HUDEP-2 (cell line): ENCODE measurements around the gene CCL21.
"Not testable (repeated sequence)": the region's sequence is repeated elsewhere in the genome, so short reads cannot be mapped to it uniquely, and the experiment has no call there.

ENCODE experiments used
- DNase-seq, 76 experiments: peaks; one replicate each; lab custom pipeline; 2025; ENCODE audit not compliant: unreplicated experiment in 76 of 76; lab: John Stamatoyannopoulos, UW

Gene CCL21, protein sequence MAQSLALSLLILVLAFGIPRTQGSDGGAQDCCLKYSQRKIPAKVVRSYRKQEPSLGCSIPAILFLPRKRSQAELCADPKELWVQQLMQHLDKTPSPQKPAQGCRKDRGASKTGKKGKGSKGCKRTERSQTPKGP

DNA sequence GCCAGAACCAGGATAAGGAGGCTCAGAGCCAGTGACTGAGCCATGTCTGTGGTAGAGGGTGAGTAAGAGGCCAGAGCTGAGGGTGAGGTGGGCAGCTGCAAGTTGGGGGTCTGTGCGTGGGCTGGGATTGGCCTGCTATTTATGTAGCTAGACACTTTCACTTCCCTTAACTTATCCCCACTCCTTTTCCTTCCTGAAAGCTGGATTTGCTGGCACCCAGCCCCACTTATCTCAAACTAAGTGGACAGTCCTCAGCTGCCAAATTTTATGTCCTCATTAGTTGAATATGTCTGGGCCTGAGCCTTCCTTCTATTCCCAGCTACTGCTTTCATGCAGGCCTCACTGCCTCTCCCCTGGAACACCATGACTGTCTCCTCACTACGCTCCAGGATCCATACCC lies at the start of gene CCL21:
TSS of gene CCL21 (minus strand) at position 114 of the 400 bp plus-strand sequence. CDS start at position 44, 70 bp downstream.
- no peak for DNase-seq

DNA sequence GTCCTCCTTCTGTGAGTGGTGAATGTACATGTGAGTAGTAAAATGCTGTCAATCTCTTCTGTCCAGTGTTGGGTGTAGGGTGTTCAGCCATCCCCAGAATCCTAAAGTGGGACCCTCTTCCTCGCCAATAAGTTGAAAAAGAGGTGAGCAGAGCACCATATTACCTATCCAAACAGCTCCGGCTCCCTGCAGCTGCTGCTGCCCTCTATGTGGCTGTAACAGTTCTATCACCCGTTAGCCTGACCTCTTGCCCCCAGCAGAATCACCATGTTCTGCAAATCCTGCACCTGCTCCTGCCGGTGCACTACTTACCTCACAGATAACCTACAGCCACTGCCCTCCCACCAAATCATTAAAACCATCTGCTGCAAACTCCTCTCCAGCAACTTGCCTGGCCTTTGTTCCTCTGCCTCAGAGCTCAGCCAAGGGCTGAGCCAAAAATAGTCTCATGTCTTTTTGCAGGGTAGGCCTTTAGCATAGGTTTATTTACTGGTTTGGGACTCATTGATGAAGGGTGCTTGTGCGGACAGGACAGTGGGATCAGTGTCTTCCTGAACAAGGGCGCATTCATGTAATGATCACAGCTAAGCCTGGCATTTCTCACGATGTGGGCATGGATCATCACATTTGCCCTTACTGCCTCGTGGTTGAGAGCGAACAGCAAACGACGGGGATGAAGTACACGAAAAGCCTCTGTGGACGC lies 49.6 kb upstream of the CCL21 start:
- DNase-seq: no peak

DNA sequence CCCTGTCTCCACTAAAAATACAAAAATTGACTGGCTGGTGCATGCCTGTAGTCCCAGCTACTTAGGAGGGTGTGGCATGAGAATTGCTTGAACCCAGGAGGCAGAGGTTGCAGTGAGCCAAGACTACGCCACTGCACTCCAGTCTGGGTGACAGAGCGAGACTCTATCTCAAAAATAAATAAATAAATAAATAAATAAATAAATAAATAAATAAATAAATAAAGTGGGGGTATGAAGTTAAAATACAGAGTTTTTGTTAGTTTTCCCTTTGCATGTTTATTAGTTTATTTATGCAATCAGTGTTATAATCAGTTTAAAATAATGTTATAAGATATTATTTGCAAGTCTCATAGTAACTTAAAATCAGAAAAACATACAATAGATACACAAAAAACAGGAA lies 40.4 kb upstream of the CCL21 start:
- DNase-seq: not testable (repeated sequence)

DNA sequence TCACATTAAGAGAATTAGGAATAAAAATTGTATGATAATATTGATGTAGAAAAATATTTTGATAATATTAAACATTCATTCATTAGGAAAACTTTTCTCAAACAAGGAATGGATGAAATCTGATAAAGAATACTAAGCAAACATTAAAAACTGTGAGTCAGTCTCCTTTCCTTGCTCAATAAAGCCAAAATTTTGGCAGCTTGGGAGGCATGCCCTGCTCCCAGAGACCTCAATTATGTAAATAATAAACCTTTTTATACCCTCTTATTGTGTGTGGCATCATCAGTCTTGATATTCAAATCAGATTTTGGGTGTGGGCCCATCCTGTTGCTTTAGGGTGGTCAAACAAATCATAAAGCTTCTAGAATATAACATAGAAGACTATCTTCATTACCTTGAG lies 36.6 kb upstream of the CCL21 start:
- no peak for DNase-seq

DNA sequence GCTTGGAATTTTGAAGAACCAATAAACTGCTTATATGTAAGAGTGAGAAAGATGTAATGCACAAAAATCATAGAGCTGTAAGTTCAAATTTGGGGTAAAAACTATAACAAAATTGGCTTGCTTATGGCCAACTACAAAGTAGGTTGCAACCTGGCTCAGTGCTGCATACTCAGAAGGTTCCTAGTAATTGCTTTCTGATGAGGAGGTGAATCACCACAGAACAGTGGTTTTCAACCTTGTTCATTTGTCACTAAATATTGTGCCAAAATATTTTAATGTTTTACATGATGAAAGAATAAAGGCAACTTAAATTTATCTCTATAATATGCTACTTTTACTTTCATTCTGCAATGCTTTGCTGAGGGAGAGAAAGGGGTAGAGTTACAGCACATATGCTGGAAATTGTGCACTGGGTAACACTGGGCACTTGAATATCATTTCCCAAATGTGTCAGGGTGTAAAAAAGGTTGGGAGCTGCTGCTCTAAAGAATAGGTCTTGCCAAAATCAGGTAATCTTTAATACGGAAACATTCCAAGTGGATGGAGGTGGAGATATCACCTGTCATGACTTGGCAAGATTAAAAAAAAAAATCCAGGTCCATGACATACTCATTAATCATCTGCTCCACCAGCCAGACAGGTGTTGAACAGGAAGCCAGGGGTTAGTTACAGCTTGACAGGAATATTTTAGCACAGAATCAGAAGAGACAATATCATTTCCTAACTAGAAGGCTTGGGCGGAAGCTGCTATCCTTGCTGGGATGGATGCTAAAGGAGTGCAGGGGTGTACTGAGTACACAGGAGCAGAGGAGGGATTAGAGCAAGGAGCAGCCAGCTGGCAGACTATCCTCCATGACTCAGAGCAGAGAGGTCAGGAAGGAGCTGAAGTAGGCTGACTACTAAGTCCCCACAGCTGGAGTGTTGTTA lies 34.6 kb upstream of the CCL21 start:
- DNase-seq: no peak

GRCh38 chr9:34742710-34743109 lies 32.8 kb upstream of the CCL21 start:
- no peak for DNase-seq

DNA sequence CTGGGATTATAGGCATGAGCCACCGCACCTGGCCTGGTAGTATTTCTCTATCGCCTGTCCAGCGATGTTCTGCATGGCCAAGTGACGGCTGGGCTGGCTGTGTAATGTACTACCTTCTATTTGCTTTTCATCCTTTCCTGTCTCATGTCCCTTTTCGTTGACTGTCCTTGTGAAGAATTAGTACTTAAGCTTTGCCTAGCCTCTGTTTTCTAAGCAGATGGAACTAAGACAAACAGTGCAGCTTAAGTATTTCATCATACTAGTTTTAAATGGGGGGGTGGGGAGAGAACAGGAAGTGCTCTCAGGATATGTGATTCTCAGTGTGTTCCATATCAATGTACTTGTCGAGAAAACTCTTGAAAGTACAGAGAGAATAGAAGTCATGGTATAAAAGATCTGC lies 31.7 kb upstream of the CCL21 start:
- DNase-seq: no peak

DNA sequence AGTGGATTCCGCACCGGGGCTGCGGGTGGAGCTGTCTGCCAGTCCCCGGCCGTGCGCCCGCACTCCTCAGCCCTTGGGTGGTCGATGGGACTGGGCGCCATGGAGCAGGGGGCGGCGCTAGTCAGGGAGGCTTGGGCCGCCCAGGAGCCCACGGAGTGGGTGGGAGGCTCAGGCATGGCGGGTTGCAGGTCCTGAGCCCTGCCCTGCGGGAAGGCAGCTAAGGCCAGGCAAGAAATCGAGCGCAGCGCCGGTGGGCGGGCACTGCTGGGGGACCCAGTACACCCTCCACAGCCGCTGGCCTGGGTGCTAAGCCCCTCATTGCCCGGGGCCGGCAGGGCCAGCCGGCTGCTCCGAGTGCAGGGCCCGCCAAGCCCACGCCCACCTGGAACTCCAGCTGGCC lies 30.2 kb upstream of the CCL21 start:
- DNase-seq: not testable (repeated sequence)

DNA sequence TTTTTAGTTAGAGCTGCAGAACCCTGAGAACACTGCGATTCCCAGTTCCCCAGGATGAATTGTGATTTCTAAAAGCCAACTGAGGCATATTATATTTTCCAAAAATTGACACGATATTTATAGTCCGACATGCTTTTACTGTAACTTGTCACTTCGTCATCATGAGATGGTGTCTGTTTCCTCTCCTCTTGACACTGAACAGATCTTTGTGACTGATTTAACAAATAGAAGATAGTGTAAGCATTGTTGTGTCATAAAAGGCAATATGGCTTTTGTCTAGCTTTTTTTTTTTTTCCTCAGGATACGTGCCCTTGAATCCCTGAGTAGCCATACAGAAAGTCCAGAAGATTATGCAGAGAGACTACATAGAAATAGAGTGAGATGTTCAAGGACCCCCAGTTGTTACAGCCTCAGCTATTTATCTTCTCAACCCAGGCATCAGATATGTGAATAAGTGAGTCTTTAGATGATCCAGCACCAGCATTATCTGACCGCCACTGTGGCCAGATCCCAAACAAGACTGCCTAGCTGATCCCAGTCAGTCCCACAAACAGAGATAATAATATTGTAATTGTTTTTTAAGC lies 27.8 kb upstream of the CCL21 start:
- DNase-seq: no peak

DNA sequence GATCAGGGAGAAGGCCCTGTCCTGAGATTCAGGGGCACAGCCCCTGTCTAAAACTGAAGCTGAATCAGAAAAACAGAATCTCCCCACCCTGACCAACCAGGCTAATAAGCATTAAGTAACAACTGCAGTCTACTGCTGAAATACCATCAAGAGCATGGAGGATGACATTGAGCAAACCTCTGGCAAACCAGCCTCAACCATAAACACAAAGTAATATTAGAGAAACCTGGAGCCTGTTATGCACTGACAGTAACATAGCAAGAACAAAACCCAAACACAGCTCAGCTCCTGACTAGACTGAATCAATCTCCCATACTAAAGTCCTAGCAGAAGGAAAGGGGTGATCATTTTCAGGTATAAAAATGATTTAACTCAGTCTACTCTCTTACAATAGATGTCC lies 24.8 kb upstream of the CCL21 start:
- DNase-seq: no peak

DNA sequence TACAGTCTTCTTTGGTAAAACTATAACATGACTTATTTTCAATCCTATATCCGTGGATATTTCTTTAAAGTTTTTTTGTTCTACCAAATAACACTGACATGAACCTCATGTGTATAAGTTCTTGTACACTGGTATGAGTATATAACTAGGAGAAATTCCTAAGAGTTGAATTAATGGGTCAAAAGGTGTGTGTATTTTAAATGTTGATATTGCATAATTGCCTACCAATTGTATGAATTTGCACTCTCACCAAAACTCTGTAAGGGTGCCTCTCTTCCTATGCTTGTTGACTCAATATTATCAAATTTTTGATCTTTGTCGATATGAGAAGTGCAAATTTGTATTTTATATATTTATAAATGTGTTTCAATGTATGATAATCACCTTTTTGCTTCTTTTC lies 22.9 kb upstream of the CCL21 start:
- no peak for DNase-seq

- no peak for DNase-seq
Observed at GRCh38 chr9:34732478-34732877, 22.5 kb upstream of the CCL21 start.

- no peak for DNase-seq
Observed at GRCh38 chr9:34723141-34723540, 13.2 kb upstream of the CCL21 start.

- not testable (repeated sequence) for DNase-seq
Observed at GRCh38 chr9:34719769-34720025, 9.8 kb upstream of the CCL21 start.

DNA sequence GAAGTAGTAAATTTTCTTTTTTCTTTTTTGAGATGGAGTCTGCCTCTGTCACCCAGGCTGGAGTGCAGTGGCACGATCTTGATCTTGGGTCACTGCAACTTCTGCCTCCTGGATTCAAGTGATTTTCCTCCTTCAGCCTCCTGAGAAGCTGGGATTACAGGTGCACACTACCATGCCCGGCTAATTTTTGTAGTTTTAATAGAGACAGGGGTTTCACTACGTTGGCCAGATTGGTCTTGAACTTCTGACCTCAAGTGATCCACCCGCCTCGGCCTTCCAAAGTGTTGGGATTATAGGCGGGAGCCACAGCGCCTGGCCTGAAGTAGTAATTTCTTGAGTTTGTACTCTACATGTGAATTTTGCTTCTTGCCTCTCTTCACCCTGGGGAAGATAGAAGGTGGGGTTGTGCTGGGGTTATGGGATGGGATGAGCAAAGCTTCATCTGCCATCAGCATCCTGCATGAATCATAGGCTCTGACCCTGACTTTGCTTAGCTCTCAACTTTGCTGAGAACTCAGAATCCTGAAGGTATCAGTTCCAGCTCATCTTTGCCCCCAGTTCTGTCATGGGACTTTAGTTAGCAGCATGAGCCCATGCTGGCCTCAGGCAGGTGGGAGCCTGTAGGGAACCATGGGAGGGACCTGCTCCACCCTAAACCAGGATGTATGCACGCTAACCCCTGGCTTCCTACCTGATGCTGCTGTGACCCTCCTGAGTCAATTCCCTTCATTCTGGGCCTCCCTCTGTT lies 9.3 kb upstream of the CCL21 start:
- DNase-seq: no peak

GRCh38 chr9:34717996-34718614 lies 8.2 kb upstream of the CCL21 start:
- DNase-seq: no peak

- no peak for DNase-seq
Observed at GRCh38 chr9:34716711-34717110, 6.8 kb upstream of the CCL21 start.

- DNase-seq: no peak
Observed at GRCh38 chr9:34715639-34716215, 5.8 kb upstream of the CCL21 start.

DNA sequence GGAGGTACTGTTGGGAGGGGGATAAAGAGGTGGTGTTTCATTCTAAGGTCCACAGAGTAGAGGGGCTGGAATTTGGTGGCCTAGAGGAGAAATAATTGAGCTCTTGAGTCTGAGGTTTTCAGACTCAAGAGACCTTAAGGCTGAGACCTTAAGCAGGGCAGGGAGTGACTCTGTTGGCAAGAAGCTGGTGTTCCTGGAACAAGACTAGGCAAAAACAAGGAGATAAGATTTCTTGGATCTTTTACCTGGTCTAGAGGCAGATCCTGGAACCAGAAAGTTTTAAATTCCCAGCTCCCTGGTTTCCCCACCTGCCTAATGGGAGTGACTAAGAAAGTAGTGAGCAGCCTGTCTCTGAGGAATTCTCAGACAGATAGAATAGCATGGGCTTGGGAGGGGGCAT lies 4.1 kb upstream of the CCL21 start:
- no peak for DNase-seq

DNA sequence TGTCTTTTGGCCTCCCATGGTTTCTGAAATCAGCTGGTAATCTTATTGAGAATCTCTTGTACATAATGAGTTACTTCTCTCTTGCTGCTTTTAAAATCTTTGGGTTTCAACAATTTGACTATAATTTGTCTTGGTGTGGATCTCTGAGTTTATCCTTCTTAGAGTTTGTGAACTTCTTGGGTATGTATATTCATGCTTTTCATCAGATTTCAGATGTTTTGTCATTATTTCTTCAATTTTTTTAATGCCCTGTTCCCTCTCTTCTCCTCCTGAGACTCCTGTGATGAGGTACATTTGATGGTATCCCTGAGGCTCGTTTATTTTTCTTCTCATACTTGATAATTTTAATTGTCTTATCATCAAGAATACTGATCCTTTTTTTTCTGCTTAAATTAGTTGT lies 2.2 kb upstream of the CCL21 start:
- DNase-seq: no peak
